T-cell (primary cell): Measurements from ENCODE around the gene TTLL8. TPM values are rescaled to one million over a fixed set of nuclear protein-coding genes. Genes with fewer than 3 reads are reported as not detected.

Source experiments
- ATAC-seq, 4 experiments: fragments of 200-7000 bp in 3 of 4; fragments of 150-1000 bp in 1 of 4; cut with Tn5 transposase; replicated peaks in 1 of 4; 1 replicate in 3 of 4; 2 replicates in 1 of 4; pipeline ENCODE4 v1.10.0; 2021; ENCODE audit warnings: moderate library complexity in 3 of 4, mild to moderate bottlenecking in 2 of 4, moderate number of reproducible peaks in 1 of 4
- CTCF ChIA-PET, 2 donors: fragments of 300-600 bp; sonication (Branson Sonifier 250); formaldehyde crosslinking; loops; one replicate each; lab custom pipeline; 2022; ENCODE audit warnings: antibody characterized with exemption in 2 of 2; lab: Charles Lee
- POLR2A ChIA-PET, 2 donors: fragments of 300-600 bp; sonication (Branson Sonifier 250); formaldehyde crosslinking; loops; one replicate each; lab custom pipeline; 2022; ENCODE audit warnings: antibody characterized with exemption in 2 of 2; lab: Charles Lee
- DNase-seq, 35 experiments: peaks; one replicate each; pipeline versions ENCODE4 v3.0.0 to v3.0.0-alpha.2; 2013 to 2023
- H3K27ac ChIP-seq: one replicate; pipeline ENCODE4 v1.5.1; 2013; ENCODE audit warnings: low read length
- H3K27me3 ChIP-seq, 2 experiments: replicated peaks in 1 of 2; 1 replicate in 1 of 2; 2 replicates in 1 of 2; pipeline versions ENCODE4 v1.6.1 to v1.7.0; 2013; ENCODE audit warnings: low read length in 1 of 2, mixed read lengths in 1 of 2; ENCODE audit not compliant: control insufficient read depth in 2 of 2, insufficient read depth in 2 of 2; ENCODE audit errors: extremely low read depth in 1 of 2
- H3K36me3 ChIP-seq, 2 donors: 1 replicate in 1 of 2; 2 replicates in 1 of 2; pipeline versions ENCODE4 v1.6.1 to v1.7.0; 2013; ENCODE audit warnings: low read length in 1 of 2; ENCODE audit not compliant: control insufficient read depth in 2 of 2, insufficient read depth in 1 of 2; ENCODE audit errors: extremely low read depth in 1 of 2
- H3K4me1 ChIP-seq, 2 experiments: 1 replicate in 1 of 2; 2 replicates in 1 of 2; pipeline versions ENCODE4 v1.6.1 to v1.7.0; 2013; ENCODE audit warnings: low read length in 2 of 2, mixed read lengths in 1 of 2; ENCODE audit not compliant: insufficient read depth in 2 of 2, control insufficient read depth in 1 of 2; ENCODE audit errors: extremely low read depth in 1 of 2
- H3K4me3 ChIP-seq, 2 donors: 1 replicate in 1 of 2; 2 replicates in 1 of 2; pipeline versions ENCODE4 v1.5.1 to v1.7.0; 2013; ENCODE audit warnings: mild to moderate bottlenecking in 2 of 2, low read length in 1 of 2, moderate library complexity in 1 of 2; ENCODE audit not compliant: control insufficient read depth in 1 of 2; ENCODE audit errors: extremely low read depth in 1 of 2
- H3K9me3 ChIP-seq: 2 replicates; pipeline ENCODE4 v1.7.0; 2013
- H3K27ac Mint-ChIP-seq, 2 donors: one replicate each; pipeline ENCODE4 v1.8.0; 2020 to 2021; ENCODE audit warnings: mild to moderate bottlenecking in 2 of 2, mixed read lengths in 2 of 2
- H3K27me3 Mint-ChIP-seq, 2 donors: one replicate each; pipeline ENCODE4 v1.8.0; 2021 to 2022; ENCODE audit warnings: mixed read lengths in 2 of 2
- H3K36me3 Mint-ChIP-seq: one replicate; pipeline ENCODE4 v1.8.0; 2021; ENCODE audit warnings: mixed read lengths
- H3K4me1 Mint-ChIP-seq, 3 donors: one replicate each; pipeline ENCODE4 v1.8.0; 2020 to 2022; ENCODE audit warnings: mixed read lengths in 3 of 3, mild to moderate bottlenecking in 1 of 3
- H3K4me3 Mint-ChIP-seq, 3 donors: one replicate each; pipeline ENCODE4 v1.8.0; 2020 to 2022; ENCODE audit warnings: mild to moderate bottlenecking in 3 of 3, mixed read lengths in 3 of 3, moderate library complexity in 3 of 3
- H3K9me3 Mint-ChIP-seq, 3 donors: one replicate each; pipeline ENCODE4 v1.8.0; 2020 to 2022; ENCODE audit warnings: mixed read lengths in 3 of 3
- WGBS: methylation state at CpG from one replicate; pipeline ENCODE4 v1.1.5; 2013; ENCODE audit warnings: missing lambda C conversion rate; ENCODE audit not compliant: insufficient coverage; 5-methylcytosine and 5-hydroxymethylcytosine counted together
- total RNA-seq, 35 experiments: library from RNA in 6 of 35; stranded (reverse) in 6 of 35; fragments of 120-200 nt in 1 of 35; gene quantifications; one replicate each; pipeline versions ENCODE4 v1.2.1 to v1.2.4 and lab custom pipeline; 2013 to 2026

TTLL8 gene
- total RNA-seq, 5 donors from 2014 or later (not counting 1 experiment from before 2014, with no cell fraction given): not detected

- H3K4me3 Mint-ChIP-seq: peak overlapping the region; percentile 76 to 87 (median 82)
- Histone ChIP-seq H3K4me1 (peaks cover 13 to 61% of the 10 kb centered on the region in 2 experiments), H3K27ac (peak overlapping the region; percentile 83), H3K36me3 (no peaks in the 10 kb centered on the region), H3K4me3 (peak overlapping the region; percentile 47 to 58), H3K9me3 (no peaks in the 10 kb centered on the region), H3K27me3 (peaks cover 0 to 4% of the 10 kb centered on the region in 2 experiments)
- POLR2A ChIA-PET: no interaction called here
- no peaks in the 10 kb centered on the region for H3K27me3 Mint-ChIP-seq
- no peaks in the 10 kb centered on the region for H3K36me3 Mint-ChIP-seq
- H3K9me3 Mint-ChIP-seq: no peaks in the 10 kb centered on the region
- DNase-seq (peak in 19 of 35 experiments; percentile 3 to 74 (median 60)), ATAC-seq (peak; percentile 53 to 68 (median 64))
- 7% methylated on average over 44 of the region's 81 CpGs for WGBS
- H3K4me1 Mint-ChIP-seq: peaks cover 24 to 36% (median 35%) of the 10 kb centered on the region in 3 donors
- CTCF ChIA-PET: interaction anchor here in 1 of 2 donors (1.0 kb wide), 2 partner anchors 9 to 59 kb away, joined by 3 read pairs; no protein-coding TSS in a partner anchor
- peak overlapping the region; percentile 89 to 90 for H3K27ac Mint-ChIP-seq
Observed at GRCh38 chr22:49971232-49972162, 86.6 kb downstream of the TTLL8 start.

GRCh38 chr22:49970528-49971231, 87.4 kb downstream of the TTLL8 start:
- Mint-ChIP-seq H3K4me1 (peaks cover 23 to 34% (median 33%) of the 10 kb centered on the region in 3 donors), H3K27ac (peak overlapping the region; percentile 89 to 90), H3K9me3 (no peaks in the 10 kb centered on the region), H3K27me3 (no peaks in the 10 kb centered on the region), H3K36me3 (no peaks in the 10 kb centered on the region), H3K4me3 (peak overlapping the region; percentile 76 to 87 (median 82))
- peaks cover 11 to 59% of the 10 kb centered on the region in 2 experiments for H3K4me1 ChIP-seq
- CTCF ChIA-PET: interaction anchor here in 1 of 2 donors (1.0 kb wide), 2 partner anchors 8 to 60 kb away, joined by 3 read pairs; no protein-coding TSS in a partner anchor
- peaks cover 0 to 4% of the 10 kb centered on the region in 2 experiments for H3K27me3 ChIP-seq
- WGBS: 3% methylated on average over 24 of the region's 32 CpGs
- DNase-seq: peak; percentile 76 to 96 (median 91)
- ATAC-seq: peak; percentile 80 to 93 (median 91)
- POLR2A ChIA-PET: no interaction called here
- peak overlapping the region; percentile 47 to 58 for H3K4me3 ChIP-seq
- no peaks in the 10 kb centered on the region for H3K36me3 ChIP-seq
- no peaks in the 10 kb centered on the region for H3K9me3 ChIP-seq
- H3K27ac ChIP-seq: peak overlapping the region; percentile 83

GRCh38 chr22:49969751-49970527, 88.2 kb downstream of the TTLL8 start:
- H3K27ac Mint-ChIP-seq: peak overlapping the region; percentile 89 to 90
- H3K27me3 Mint-ChIP-seq: no peaks in the 10 kb centered on the region
- DNase-seq: peak in 3 of 35 experiments; percentile 7 to 24 (median 12)
- peak overlapping the region; percentile 83 for H3K27ac ChIP-seq
- POLR2A ChIA-PET: no interaction called here
- CTCF ChIA-PET: no interaction called here
- no peaks in the 10 kb centered on the region for H3K36me3 Mint-ChIP-seq
- ATAC-seq: peak in 1 of 4 experiments; percentile 1
- H3K4me3 ChIP-seq: no peak overlapping the region
- H3K4me3 Mint-ChIP-seq: peak overlapping the region; percentile 76 to 87 (median 82)
- no peaks in the 10 kb centered on the region for H3K9me3 ChIP-seq
- WGBS: 70% methylated on average over 8 of the region's 8 CpGs
- peaks cover 0 to 4% of the 10 kb centered on the region in 2 experiments for H3K27me3 ChIP-seq
- peaks cover 0 to 2% of the 10 kb centered on the region in 2 donors for H3K36me3 ChIP-seq
- H3K4me1 ChIP-seq: peaks cover 6 to 59% of the 10 kb centered on the region in 2 experiments
- H3K4me1 Mint-ChIP-seq: peaks cover 19 to 28% (median 27%) of the 10 kb centered on the region in 3 donors
- no peaks in the 10 kb centered on the region for H3K9me3 Mint-ChIP-seq

- no peak for ATAC-seq
Observed at GRCh38 chr22:49968831-49969661, 89.1 kb downstream of the TTLL8 start.

More at GRCh38 chr22:49968831-49969661, 89.1 kb downstream of the TTLL8 start:
- H3K27ac Mint-ChIP-seq: no peak overlapping the region
- DNase-seq: peak in 4 of 35 experiments; percentile 3 to 35 (median 9)
- H3K4me3 Mint-ChIP-seq: no peak overlapping the region
- Histone ChIP-seq H3K27ac (no peak overlapping the region), H3K4me1 (peaks cover 6 to 68% of the 10 kb centered on the region in 2 experiments), H3K36me3 (peaks cover 0 to 5% of the 10 kb centered on the region in 2 donors), H3K9me3 (no peaks in the 10 kb centered on the region), H3K4me3 (no peak overlapping the region), H3K27me3 (peaks cover 0 to 4% of the 10 kb centered on the region in 2 experiments)
- ChIA-PET POLR2A (no interaction called here), CTCF (no interaction called here)
- WGBS: 99% methylated on average over 11 of the region's 16 CpGs
- H3K9me3 Mint-ChIP-seq: no peaks in the 10 kb centered on the region
- H3K27me3 Mint-ChIP-seq: no peaks in the 10 kb centered on the region
- H3K36me3 Mint-ChIP-seq: no peaks in the 10 kb centered on the region
- H3K4me1 Mint-ChIP-seq: peaks cover 25 to 35% (median 30%) of the 10 kb centered on the region in 3 donors
